GM12878 (cell line): ENCODE data around the gene RASAL3. TPM values are rescaled to one million over a fixed set of nuclear protein-coding genes. Genes with fewer than 3 reads are reported as not detected.
A peak's percentile ranks its signal among the peaks of the same experiment; 100 is the strongest.

Experiments
- ATAC-seq: fragments of 200-7000 bp; cut with Tn5 transposase; 3 replicates; pipeline ENCODE4 v1.9.1; 2020; ENCODE audit warnings: mild to moderate bottlenecking, moderate library complexity
- BruUV-seq: library from RNA; stranded (reverse); fragments of 400-500 nt; replicated peaks from 2 replicates; lab custom pipeline; 2021; lab: Mats Ljungman, UMichigan
- CTCF ChIA-PET: fragments of 300-600 bp; sonication (Branson Sonifier 250); formaldehyde crosslinking; extraction: SDS; loops from one replicate; lab custom pipeline; 2021; ENCODE audit warnings: inconsistent platforms; lab: Yijun Ruan, JAX
- POLR2A ChIA-PET: fragments of 350-600 bp; formaldehyde crosslinking; extraction: SDS; loops from one replicate; lab custom pipeline; 2021; ENCODE audit warnings: inconsistent platforms; lab: Charles Lee
- RAD21 ChIA-PET: fragments of 300-600 bp; sonication (Branson Sonifier 250); formaldehyde crosslinking; loops from one replicate; lab custom pipeline; 2023; ENCODE audit warnings: antibody characterized with exemption; ENCODE audit not compliant: unreplicated experiment; lab: Charles Lee
- SMC1A ChIA-PET: fragments of 300-600 bp; sonication (Branson Sonifier 250); formaldehyde crosslinking; loops from one replicate; lab custom pipeline; 2023; ENCODE audit not compliant: unreplicated experiment, uncharacterized antibody; lab: Charles Lee
- DNase-seq: peaks from one replicate; pipeline ENCODE4 v3.0.0-alpha.2; 2011; ENCODE audit warnings: low read depth, low spot score
- FAIRE-seq: peaks from 3 replicates; lab custom pipeline; 2011; peaks lifted over from hg19 to GRCh38; lab: Jason Lieb, UNC
- H2AFZ ChIP-seq: 2 replicates; pipeline ENCODE4 v1.6.0; 2011; ENCODE audit warnings: low read depth, low read length, control low read depth; ENCODE audit not compliant: control insufficient read depth
- H3K27ac ChIP-seq: 2 replicates; pipeline ENCODE4 v1.5.1; 2011; ENCODE audit warnings: control low read depth; ENCODE audit not compliant: control insufficient read depth, insufficient read depth
- H3K27me3 ChIP-seq, 2 experiments: replicated peaks in 1 of 2; 2 replicates each; pipeline versions ENCODE4 v1.6.0 to v1.6.1; 2011; ENCODE audit warnings: low read length in 1 of 2; ENCODE audit not compliant: control insufficient read depth in 2 of 2, insufficient read depth in 2 of 2
- H3K36me3 ChIP-seq, 2 experiments: 2 replicates each; pipeline ENCODE4 v1.5.1; 2011; ENCODE audit warnings: low read length in 1 of 2; ENCODE audit not compliant: control insufficient read depth in 2 of 2, insufficient read depth in 2 of 2
- H3K4me1 ChIP-seq: 2 replicates; pipeline ENCODE4 v1.6.1; 2011; ENCODE audit warnings: mild to moderate bottlenecking, low read length, moderate library complexity, mixed read lengths; ENCODE audit not compliant: control insufficient read depth, insufficient read depth
- H3K4me2 ChIP-seq: 2 replicates; pipeline ENCODE4 v1.6.0; 2011; ENCODE audit warnings: control low read depth; ENCODE audit not compliant: control insufficient read depth, insufficient read depth
- H3K4me3 ChIP-seq: fragments of 200-600 bp; sonication (generic); 2 replicates; pipeline ENCODE4 v1.5.1; 2016
- H3K79me2 ChIP-seq: 2 replicates; pipeline ENCODE4 v1.6.0; 2011; ENCODE audit warnings: low read length; ENCODE audit not compliant: control insufficient read depth, insufficient read depth
- H3K9ac ChIP-seq: 2 replicates; pipeline ENCODE4 v1.8.0; 2011; ENCODE audit warnings: low read length, control low read depth, mixed read lengths; ENCODE audit not compliant: control insufficient read depth, insufficient read depth
- H3K9me3 ChIP-seq: replicated peaks from 3 replicates; pipeline ENCODE4 v1.5.1; 2011; ENCODE audit warnings: mild to moderate bottlenecking, low read length; ENCODE audit not compliant: control insufficient read depth, insufficient read depth
- H4K20me1 ChIP-seq: 2 replicates; pipeline ENCODE4 v1.6.0; 2011; ENCODE audit not compliant: control insufficient read depth, insufficient read depth
- ASH2L ChIP-seq: fragments of 300-600, 200-600 bp; sonication (generic); IDR thresholded peaks from 2 replicates; pipeline ENCODE4 v1.6.1; 2017; ENCODE audit warnings: low read depth, mild to moderate bottlenecking, borderline replicate concordance
- CUX1 ChIP-seq: IDR thresholded peaks from 2 replicates; pipeline ENCODE4 v1.6.1; 2012; ENCODE audit warnings: improper control_type of control experiment, low read depth, low read length; ENCODE audit not compliant: insufficient replicate concordance
- IRF3 ChIP-seq: fragments of 450-650 bp; IDR thresholded peaks from 2 replicates; pipeline ENCODE4 v1.6.1; 2014; ENCODE audit warnings: mild to moderate bottlenecking
- SRF ChIP-seq, 2 experiments: IDR thresholded peaks; 2 replicates each; pipeline ENCODE4 v1.6.1; 2011; ENCODE audit warnings: low read depth in 2 of 2, low read length in 2 of 2, mild to moderate bottlenecking in 1 of 2, moderate library complexity in 1 of 2
- WRNIP1 ChIP-seq: IDR thresholded peaks from 2 replicates; pipeline ENCODE4 v1.6.1; 2011; ENCODE audit warnings: low read depth, low read length, improper control_type of control experiment, borderline replicate concordance
- ZNF384 ChIP-seq: IDR thresholded peaks from 2 replicates; pipeline ENCODE4 v1.6.1; 2012; ENCODE audit warnings: low read depth, mild to moderate bottlenecking, low read length, improper control_type of control experiment, borderline replicate concordance
- WGBS: methylation state at CpG from one replicate; pipeline ENCODE4 v1.1.6; 2016; ENCODE audit warnings: low lambda C conversion rate; ENCODE audit not compliant: insufficient replicate concordance, insufficient coverage; ENCODE audit errors: missing lambda C conversion rate; 5-methylcytosine and 5-hydroxymethylcytosine counted together
- in situ Hi-C: fragments of 300-500 bp; cut with MboI; formaldehyde crosslinking; loops from 9 replicates; pipeline ENCODE4 v1.14.3; 2018; ENCODE audit warnings: mixed read lengths
- intact Hi-C: fragments of 100-400 bp; cut with micrococcal nuclease; formaldehyde crosslinking; loops from one replicate; pipeline ENCODE4 v1.14.2; 2022; ENCODE audit not compliant: unreplicated experiment
- polyA plus RNA-seq, 11 experiments: library from polyadenylated mRNA; depleted of rRNA in 4 of 11; unstranded in 6 of 11; stranded (reverse) in 5 of 11; fragments of >200 nt; fragmentation: Nextera tagmentation in 4 of 11; fragmentation: Illumina TruSeq in 1 of 11; extraction: Ambion mirVana in 4 of 11; extraction: Trizol in 1 of 11; gene quantifications; 1 replicate in 1 of 11; 2 replicates in 10 of 11; pipeline versions ENCODE4 v1.2.1 to v1.2.3, GENCODE V29; 2011 to 2016; ENCODE audit warnings: inconsistent platforms in 2 of 11, missing spikeins in 2 of 11, low read depth in 1 of 11
- total RNA-seq, 4 experiments: library from RNA; depleted of rRNA in 3 of 4; stranded (reverse); fragments of >200 nt in 3 of 4; fragmentation: Illumina TruSeq in 1 of 4; extraction: Trizol in 1 of 4; gene quantifications; 2 replicates each; pipeline versions ENCODE4 v1.2.1 to v1.2.3, GENCODE V29; 2013 to 2021

The RASAL3 gene
- total and polyA plus RNA-seq, 10 of the 15 experiments (the other 5 are each of a cell fraction or from before 2014, with no cell fraction given): 1.7 to 81.3 (median 23.2) TPM

GRCh38 chr19:15436012-15436825 lies 28.1 kb downstream of the RASAL3 start:
- Histone ChIP-seq H3K9me3 (no peaks in the 10 kb centered on the region), H3K79me2 (peaks cover 14% of the 10 kb centered on the region), H4K20me1 (no peaks in the 10 kb centered on the region; the same call in 1 of the 2 replicates), H3K36me3 (no peaks in the 10 kb centered on the region), H3K9ac (no peak overlapping the region), H2AFZ (no peak overlapping the region), H3K4me3 (no peak overlapping the region), H3K27ac (no peak overlapping the region), H3K4me2 (no peak overlapping the region), H3K27me3 (no peaks in the 10 kb centered on the region), H3K4me1 (peaks cover 5% of the 10 kb centered on the region)
- FAIRE-seq: no peak
- in situ Hi-C loops (no loop called here), intact Hi-C loops (no loop called here)
- BruUV-seq: no TSS peak
- ATAC-seq: no peak
- CTCF ChIA-PET: interaction anchor here (1.4 kb wide), 1 partner anchor 17 kb away, joined by 4 read pairs; no protein-coding TSS in a partner anchor
- no peak for TF ChIP-seq ASH2L
- 62% methylated on average over 10 of the region's 10 CpGs for WGBS
- no peak for DNase-seq
- RAD21 ChIA-PET: interaction anchor here (1.1 to 1.2 kb wide), 2 partner anchors 17 to 102 kb away, joined by 3 read pairs; partner anchors contain the start of gene AKAP8L
- POLR2A ChIA-PET: no interaction called here
- SMC1A ChIA-PET: interaction anchor here (2.2 kb wide), 1 partner anchor 17 kb away, joined by 5 read pairs; the partner anchor contains the start of gene AKAP8L

GRCh38 chr19:15433519-15434069 lies 30.8 kb downstream of the RASAL3 start:
- H4K20me1 ChIP-seq: no peaks in the 10 kb centered on the region; the same call in 1 of the 2 replicates
- no TSS peak for BruUV-seq
- peak overlapping the region; percentile 86; the same call in 1 of the 2 replicates for H3K4me2 ChIP-seq
- ATAC-seq (peak; percentile 4; the same call in 2 of the 3 replicates), DNase-seq (no peak), FAIRE-seq (no peak)
- ChIA-PET CTCF (interaction anchor here (1.3 to 3.6 kb wide), 2 partner anchors 14 to 54 kb away, joined by 4 to 20 read pairs; partner anchors contain the start of genes AKAP8 and AKAP8L), SMC1A (interaction anchor here (0.5 to 1.2 kb wide), 3 partner anchors 14 to 568 kb away, joined by 3 to 6 read pairs (median 4); partner anchors contain the start of gene AKAP8L), RAD21 (interaction anchor here (0.8 to 2.5 kb wide), 2 partner anchors 14 to 34 kb away, joined by 3 to 14 read pairs; partner anchors contain the start of gene AKAP8L), POLR2A (interaction anchor here (0.7 to 1.7 kb wide), 5 partner anchors 13 to 54 kb away, joined by 3 to 9 read pairs (median 5); partner anchors contain the start of genes AKAP8 and AKAP8L)
- H3K9ac ChIP-seq: no peak overlapping the region
- H3K4me1 ChIP-seq: peaks cover 10% of the 10 kb centered on the region
- H3K36me3 ChIP-seq: peaks cover 0 to 2% of the 10 kb centered on the region in 2 experiments; a peak in 3 of 4 replicates
- in situ Hi-C loops (no loop called here), intact Hi-C loops (loop anchor here (2.0 to 5.0 kb wide), 2 partner anchors 15 to 124 kb away; partner anchors contain the start of gene AKAP8L)
- peak overlapping the region; percentile 47; the same call in 1 of the 2 replicates for H2AFZ ChIP-seq
- 55% methylated on average over 8 of the region's 8 CpGs for WGBS
- no peak overlapping the region for H3K27ac ChIP-seq
- H3K79me2 ChIP-seq: peaks cover 32% of the 10 kb centered on the region
- peak overlapping the region; percentile 94; the same call in 1 of the 2 replicates for H3K4me3 ChIP-seq
- no peaks in the 10 kb centered on the region for H3K9me3 ChIP-seq
- H3K27me3 ChIP-seq: no peaks in the 10 kb centered on the region
- TF ChIP-seq WRNIP1 (no peak), IRF3 (no peak), ZNF384 (no peak), SRF (IDR thresholded peaks at IDR 0.05; ENCODE audit: low read depth in 2 of 2, low read length in 2 of 2) (no peak), CUX1 (no peak)
